Central memory CD8-positive, alpha-beta T cell (primary cell): ENCODE data around the gene EHBP1.
"Not testable (repeated sequence)": the region's sequence is repeated elsewhere in the genome, so short reads cannot be mapped to it uniquely, and the experiment has no call there.

Experiments
- ATAC-seq: fragments of 150-1000 bp; cut with Tn5 transposase; replicated peaks from 2 replicates; pipeline ENCODE4 v1.10.0; 2022; ENCODE audit warnings: mild to moderate bottlenecking, moderate FRiP score, moderate number of reproducible peaks; ENCODE audit not compliant: poor library complexity, severe bottlenecking; ENCODE audit errors: extremely low read depth
- DNase-seq, 2 donors: peaks; one replicate each; pipeline ENCODE4 v3.0.0; 2021; ENCODE audit warnings: low spot score in 2 of 2
- H3K27ac Mint-ChIP-seq: one replicate; pipeline ENCODE4 v1.8.0; 2022; ENCODE audit warnings: low read depth, mild to moderate bottlenecking, moderate library complexity, mixed read lengths
- H3K27me3 Mint-ChIP-seq: one replicate; pipeline ENCODE4 v1.8.0; 2022; ENCODE audit warnings: mixed read lengths
- H3K36me3 Mint-ChIP-seq: one replicate; pipeline ENCODE4 v1.8.0; 2022; ENCODE audit warnings: mild to moderate bottlenecking, moderate library complexity, mixed read lengths; ENCODE audit not compliant: insufficient read depth
- H3K4me1 Mint-ChIP-seq: one replicate; pipeline ENCODE4 v1.8.0; 2022; ENCODE audit warnings: mixed read lengths
- H3K4me3 Mint-ChIP-seq: one replicate; pipeline ENCODE4 v1.8.0; 2022; ENCODE audit warnings: mild to moderate bottlenecking, moderate library complexity, mixed read lengths
- H3K9me3 Mint-ChIP-seq: one replicate; pipeline ENCODE4 v1.8.0; 2022; ENCODE audit warnings: mixed read lengths

The EHBP1 gene

DNA sequence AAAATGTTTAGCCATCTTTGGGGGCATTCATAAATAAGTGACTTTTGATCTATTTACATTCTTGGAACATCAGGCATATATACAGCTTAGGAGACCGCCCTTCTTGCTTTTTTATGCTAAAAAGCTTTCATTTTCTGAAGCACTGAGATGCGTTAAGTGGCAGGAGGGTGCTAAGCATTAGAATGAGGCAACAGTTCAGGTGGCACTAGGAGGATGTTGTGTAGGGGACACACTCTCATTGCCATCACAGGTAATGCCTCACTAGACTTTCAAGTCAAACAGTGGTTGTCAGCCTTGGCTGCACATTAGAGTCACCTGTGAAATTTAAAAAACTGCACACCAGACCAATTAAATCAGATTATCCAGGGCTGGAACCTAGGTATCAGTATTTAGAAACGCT lies 39.1 kb downstream of the EHBP1 start:
- H3K36me3 Mint-ChIP-seq, result peaks cover 2% of the 10 kb centered on the region
- no peak overlapping the region for H3K4me3 Mint-ChIP-seq
- peaks cover 9% of the 10 kb centered on the region for H3K4me1 Mint-ChIP-seq
- no peaks in the 10 kb centered on the region for H3K9me3 Mint-ChIP-seq
- no peak for DNase-seq
- H3K27me3 Mint-ChIP-seq, result no peaks in the 10 kb centered on the region
- no peak for ATAC-seq
- H3K27ac Mint-ChIP-seq, result no peak overlapping the region

DNA sequence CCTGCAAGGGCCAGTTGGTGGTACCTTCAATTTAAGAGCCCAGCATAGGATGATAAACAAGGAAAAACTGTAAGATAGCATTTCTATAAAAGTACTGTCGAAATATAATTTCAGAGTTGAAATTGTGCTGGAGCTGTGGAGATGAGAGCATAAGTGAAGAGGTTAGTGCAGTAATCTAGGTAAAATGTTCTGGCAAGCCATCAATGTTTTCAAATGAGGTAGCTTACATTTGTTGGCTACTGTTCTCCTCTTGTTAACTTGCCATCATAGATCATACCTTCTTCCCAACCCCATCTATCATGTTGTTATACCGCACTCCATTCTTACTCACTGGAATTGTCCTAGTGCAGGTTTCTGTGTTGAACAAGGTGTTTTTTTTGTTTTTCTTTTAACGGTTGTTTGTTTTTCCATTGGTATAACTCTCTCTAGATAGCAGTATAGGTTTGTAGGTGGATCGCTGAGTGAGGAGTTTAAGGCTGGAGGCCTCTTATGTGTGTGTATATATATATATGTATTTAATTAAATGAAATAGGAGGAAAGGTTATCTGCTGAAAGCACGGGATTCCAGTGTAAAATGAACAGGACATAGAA lies 40.5 kb downstream of the EHBP1 start:
- Mint-ChIP-seq H3K9me3 (no peaks in the 10 kb centered on the region), H3K27me3 (no peaks in the 10 kb centered on the region), H3K4me1 (peaks cover 14% of the 10 kb centered on the region), H3K4me3 (no peak overlapping the region), H3K36me3 (peaks cover 2% of the 10 kb centered on the region), H3K27ac (no peak overlapping the region)
- ATAC-seq, result no peak
- DNase-seq, result no peak

DNA sequence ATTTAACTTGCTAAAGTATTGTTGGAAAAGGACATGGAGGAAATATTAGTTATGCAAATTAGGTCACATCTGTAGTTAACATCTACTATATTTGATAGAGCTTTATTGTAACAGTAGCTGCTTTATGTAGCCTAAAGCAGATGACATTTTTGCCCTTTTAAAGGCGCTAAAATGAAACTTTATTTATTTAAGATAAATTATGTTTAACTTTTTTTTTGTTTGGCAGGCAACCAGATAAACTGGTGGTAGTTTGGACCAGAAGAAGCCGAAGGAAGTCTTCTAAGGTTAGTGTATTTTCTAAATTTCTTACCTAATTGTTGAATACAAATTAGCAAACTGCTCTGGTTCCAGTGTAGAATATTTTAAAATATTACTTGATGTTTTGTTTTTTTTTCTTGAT lies 41.7 kb downstream of the EHBP1 start:
- DNase-seq (no peak), ATAC-seq (no peak)
- Mint-ChIP-seq H3K27ac (peak overlapping the region; percentile 35), H3K4me1 (peaks cover 22% of the 10 kb centered on the region), H3K27me3 (no peaks in the 10 kb centered on the region), H3K36me3 (peaks cover 3% of the 10 kb centered on the region), H3K9me3 (no peaks in the 10 kb centered on the region), H3K4me3 (no peak overlapping the region)

DNA sequence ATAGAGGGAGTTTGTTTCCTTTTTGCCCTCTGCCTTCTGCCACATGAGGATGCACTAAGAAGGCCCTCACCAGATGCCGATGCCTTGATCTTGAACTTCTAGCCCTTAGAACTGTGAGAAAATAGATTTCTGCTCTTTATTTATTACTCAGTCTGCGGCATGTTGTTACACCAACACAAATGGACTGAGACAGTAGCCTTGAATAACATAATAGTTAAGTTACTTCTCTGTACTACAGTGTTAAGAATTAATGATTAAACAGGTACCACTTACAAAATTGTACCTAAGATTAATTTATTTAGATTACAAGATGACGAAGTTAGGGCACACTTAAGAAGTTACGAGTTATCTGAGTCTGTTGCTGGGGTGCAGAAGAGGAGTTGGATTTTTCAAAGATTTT lies 42.4 kb downstream of the EHBP1 start:
- Mint-ChIP-seq H3K4me1 (peaks cover 29% of the 10 kb centered on the region), H3K27me3 (no peaks in the 10 kb centered on the region), H3K36me3 (peaks cover 1% of the 10 kb centered on the region), H3K4me3 (no peak overlapping the region), H3K9me3 (no peaks in the 10 kb centered on the region), H3K27ac (no peak overlapping the region)
- no peak for ATAC-seq
- DNase-seq, result no peak

DNA sequence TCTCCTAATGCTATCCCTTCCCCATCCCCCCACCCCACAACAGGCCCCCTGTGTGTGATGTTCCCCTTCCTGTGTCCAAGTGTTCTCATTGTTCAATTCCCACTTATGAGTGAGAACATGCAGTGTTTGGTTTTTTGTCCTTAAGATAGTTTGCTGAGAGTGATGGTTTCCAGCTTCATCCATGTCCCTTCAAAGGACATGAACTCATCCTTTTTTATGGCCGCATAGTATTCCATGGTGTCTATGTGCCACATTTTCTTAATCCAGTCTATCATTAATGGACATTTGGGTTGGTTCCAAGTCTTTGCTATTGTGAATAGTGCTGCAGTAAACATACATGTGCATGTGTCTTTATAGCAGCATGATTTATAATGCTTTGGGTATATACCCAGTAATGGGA lies 43.6 kb downstream of the EHBP1 start:
- not testable (repeated sequence) for H3K36me3 Mint-ChIP-seq, H3K27ac Mint-ChIP-seq, DNase-seq, H3K27me3 Mint-ChIP-seq, H3K9me3 Mint-ChIP-seq, ATAC-seq, H3K4me3 Mint-ChIP-seq
- peaks cover 29% of the 10 kb centered on the region for H3K4me1 Mint-ChIP-seq

DNA sequence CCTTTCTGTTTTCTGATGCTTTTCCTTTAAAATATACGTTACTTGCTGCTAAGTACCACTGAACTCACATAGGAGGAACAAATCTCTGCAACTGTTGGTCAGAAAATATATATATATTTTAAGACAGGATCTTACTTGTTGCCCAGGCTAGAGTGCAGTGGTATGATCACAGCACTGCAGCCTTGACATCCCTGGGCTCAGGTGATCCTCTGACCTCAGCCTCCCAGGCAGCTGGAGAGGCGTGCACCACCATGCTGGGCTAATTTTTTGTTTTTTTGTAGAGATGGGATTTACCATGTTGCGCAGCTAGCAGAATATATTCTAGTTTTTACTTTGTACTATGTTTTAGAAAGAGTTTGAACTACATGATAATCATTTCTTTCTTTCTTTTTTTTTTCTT lies 51.5 kb downstream of the EHBP1 start:
- ATAC-seq (no peak), DNase-seq (no peak)
- peaks cover 15% of the 10 kb centered on the region for H3K4me1 Mint-ChIP-seq
- no peaks in the 10 kb centered on the region for H3K9me3 Mint-ChIP-seq
- no peak overlapping the region for H3K27ac Mint-ChIP-seq
- H3K36me3 Mint-ChIP-seq, result no peaks in the 10 kb centered on the region
- no peaks in the 10 kb centered on the region for H3K27me3 Mint-ChIP-seq
- H3K4me3 Mint-ChIP-seq, result no peak overlapping the region

DNA sequence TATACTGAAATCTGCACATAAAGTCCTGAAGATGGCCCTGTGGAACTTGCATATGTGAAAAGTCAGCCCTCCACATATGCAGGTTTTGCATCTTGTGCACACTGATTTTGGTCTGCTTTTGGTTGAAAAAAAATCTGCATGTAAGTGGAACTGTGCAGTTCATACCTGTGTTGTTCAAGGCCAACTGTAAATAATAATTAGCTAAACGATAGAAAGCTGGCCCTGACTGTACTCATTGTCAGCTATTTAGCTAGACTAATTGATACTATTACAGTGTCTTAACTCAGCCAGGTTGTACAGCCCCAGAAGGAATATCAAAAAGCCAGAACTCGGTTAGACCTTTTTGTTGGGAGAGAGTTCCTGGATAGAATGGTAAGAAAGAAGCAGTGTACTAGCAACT lies 54.5 kb downstream of the EHBP1 start:
- Mint-ChIP-seq H3K9me3 (no peaks in the 10 kb centered on the region), H3K4me3 (no peak overlapping the region), H3K4me1 (peaks cover 10% of the 10 kb centered on the region), H3K36me3 (no peaks in the 10 kb centered on the region), H3K27me3 (no peaks in the 10 kb centered on the region), H3K27ac (no peak overlapping the region)
- no peak for DNase-seq
- no peak for ATAC-seq

DNA sequence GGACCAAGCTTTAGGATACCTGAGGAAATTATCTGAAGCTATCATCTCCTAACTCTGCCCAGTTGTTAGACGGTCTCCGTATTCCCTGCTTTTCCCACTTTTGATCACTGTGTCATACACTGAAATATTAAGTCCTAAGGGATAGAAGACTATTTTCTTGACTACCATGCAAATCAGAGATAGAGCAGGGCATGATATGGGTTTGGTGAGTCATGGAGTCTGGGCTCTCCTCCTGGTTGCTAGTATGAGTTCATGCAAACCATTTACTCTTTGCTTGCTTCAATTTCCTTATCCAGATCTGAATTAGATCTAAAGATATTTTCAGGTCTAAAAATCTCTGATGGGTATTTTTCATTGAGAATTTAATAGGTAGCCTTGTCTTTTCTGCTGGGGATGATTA lies 55.0 kb downstream of the EHBP1 start:
- no peaks in the 10 kb centered on the region for H3K27me3 Mint-ChIP-seq
- no peak for ATAC-seq
- peaks cover 7% of the 10 kb centered on the region for H3K4me1 Mint-ChIP-seq
- H3K4me3 Mint-ChIP-seq, result no peak overlapping the region
- no peak overlapping the region for H3K27ac Mint-ChIP-seq
- H3K9me3 Mint-ChIP-seq, result no peaks in the 10 kb centered on the region
- no peaks in the 10 kb centered on the region for H3K36me3 Mint-ChIP-seq
- DNase-seq, result no peak

DNA sequence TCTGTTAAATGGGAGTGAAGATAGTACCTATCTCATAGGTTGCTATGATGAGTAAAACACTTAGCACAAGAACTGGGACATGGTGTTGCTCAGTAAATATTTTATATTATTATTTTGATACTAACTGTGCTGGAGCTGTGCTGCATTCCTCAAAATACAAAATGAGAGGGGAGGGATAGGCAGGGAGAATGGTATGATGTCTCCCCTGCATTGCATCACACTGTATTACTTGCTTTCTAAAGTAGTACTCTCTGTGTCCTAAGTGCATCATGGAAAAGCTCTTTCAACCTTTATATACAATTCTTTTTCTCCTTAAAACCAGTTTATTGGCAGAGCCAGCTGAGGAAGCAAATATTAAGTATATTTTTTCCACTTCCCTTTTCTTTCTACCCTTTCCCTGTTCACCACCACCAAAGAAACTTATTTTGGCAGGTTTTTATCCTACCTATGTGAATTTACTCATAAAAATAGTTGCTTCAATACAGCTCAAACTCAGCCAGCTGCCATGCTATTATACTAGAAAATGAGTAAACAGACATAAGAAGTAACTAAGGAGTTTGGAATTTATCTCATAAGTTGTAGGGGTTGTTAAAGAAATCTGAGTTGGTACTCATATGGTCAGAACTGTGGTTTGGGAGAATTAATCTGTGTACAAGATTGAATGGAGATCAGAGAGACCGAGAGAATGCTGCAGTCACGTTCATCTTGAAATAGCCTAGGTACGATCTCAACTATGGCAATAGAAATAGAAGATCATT lies 60.3 kb downstream of the EHBP1 start:
- no peak for DNase-seq
- no peaks in the 10 kb centered on the region for H3K36me3 Mint-ChIP-seq

DNA sequence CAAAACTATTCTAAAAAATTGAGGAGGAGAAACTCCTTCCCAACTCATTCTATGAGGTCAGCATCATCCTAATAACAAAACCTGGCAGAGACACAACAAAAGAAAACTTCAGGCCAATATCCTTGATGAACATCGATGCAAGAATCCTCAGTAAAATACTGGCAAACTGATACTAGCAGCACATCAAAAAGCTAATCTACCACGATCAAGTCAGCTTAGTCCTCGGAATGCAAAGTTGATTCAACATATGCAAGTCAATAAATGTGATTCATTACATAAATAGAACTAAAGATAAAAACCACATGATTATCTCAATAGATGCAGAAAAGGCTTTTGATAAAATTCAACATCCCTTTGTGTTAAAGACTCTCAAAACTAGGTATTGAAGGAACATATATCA lies 63.1 kb downstream of the EHBP1 start:
- H3K9me3 Mint-ChIP-seq, result no peaks in the 10 kb centered on the region
- no peak overlapping the region for H3K27ac Mint-ChIP-seq
- H3K36me3 Mint-ChIP-seq, result peaks cover 2% of the 10 kb centered on the region
- H3K27me3 Mint-ChIP-seq, result no peaks in the 10 kb centered on the region
- DNase-seq, result no peak
- ATAC-seq, result no peak
- peaks cover 6% of the 10 kb centered on the region for H3K4me1 Mint-ChIP-seq
- no peak overlapping the region for H3K4me3 Mint-ChIP-seq

More for the DNA sequence above, 60.3 kb downstream of the EHBP1 start:
- H3K27me3 Mint-ChIP-seq, result no peaks in the 10 kb centered on the region
- no peak for ATAC-seq
- H3K4me1 Mint-ChIP-seq, result peaks cover 7% of the 10 kb centered on the region
- H3K9me3 Mint-ChIP-seq, result no peaks in the 10 kb centered on the region
- no peak overlapping the region for H3K27ac Mint-ChIP-seq
- H3K4me3 Mint-ChIP-seq, result no peak overlapping the region

DNA sequence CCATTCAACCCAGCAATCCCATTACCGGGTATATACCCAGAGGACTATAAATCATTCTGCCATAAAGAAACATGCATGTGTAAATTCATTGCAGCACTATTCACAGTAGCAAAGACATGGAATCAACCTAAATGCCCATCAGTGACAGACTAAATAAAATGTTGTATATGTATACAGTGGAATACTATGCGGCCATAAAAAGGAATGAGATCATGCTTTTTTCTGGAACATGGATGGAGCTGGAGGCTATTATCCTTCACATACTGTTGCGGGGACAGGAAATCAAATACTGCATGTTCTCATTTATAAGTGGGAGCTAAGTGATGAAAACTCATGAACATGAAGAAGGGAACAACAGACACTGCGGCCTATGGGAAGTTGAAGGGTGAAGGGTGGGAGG lies 65.1 kb downstream of the EHBP1 start:
- Mint-ChIP-seq H3K4me1 (peaks cover 6% of the 10 kb centered on the region), H3K36me3 (peaks cover 2% of the 10 kb centered on the region), H3K27ac (no peak overlapping the region), H3K9me3 (no peaks in the 10 kb centered on the region), H3K4me3 (no peak overlapping the region), H3K27me3 (no peaks in the 10 kb centered on the region)
- DNase-seq, result no peak
- ATAC-seq, result no peak

DNA sequence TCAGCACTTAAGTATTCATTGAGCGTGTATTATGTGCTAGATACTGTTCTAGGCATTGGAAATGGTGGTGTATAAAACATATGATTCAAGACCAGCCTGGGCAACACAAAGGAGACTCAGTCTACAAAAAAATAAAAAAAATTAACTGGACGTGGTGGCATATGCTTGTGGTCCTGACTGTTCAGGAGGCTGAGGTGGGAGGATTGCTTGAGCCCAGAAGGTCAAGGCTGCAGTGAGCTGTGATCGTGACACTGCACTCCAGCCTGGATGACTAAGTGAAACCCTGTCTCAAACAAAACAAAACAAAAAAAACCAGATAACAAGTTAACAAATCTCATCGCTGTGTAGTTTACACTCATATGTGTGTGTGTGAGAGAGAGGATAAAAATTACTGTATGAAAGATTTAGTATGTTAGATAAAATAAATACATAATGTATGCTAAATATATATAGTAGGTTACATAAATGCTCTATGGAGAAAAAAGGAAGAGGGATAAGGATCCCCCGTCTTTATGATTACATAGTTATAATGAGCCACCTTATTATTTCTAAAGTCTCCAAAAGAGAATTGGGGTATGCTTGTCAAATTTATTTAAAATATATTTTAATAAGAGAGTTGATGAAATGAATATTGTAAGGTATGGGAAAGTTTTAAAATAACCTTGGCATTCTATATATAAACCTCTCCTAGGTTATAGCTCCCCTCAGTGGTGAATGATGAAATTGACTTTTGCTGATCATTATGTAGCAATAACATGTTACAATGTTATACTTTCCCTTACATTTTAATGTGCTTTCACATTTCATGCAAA lies 69.2 kb downstream of the EHBP1 start:
- no peak for ATAC-seq
- Mint-ChIP-seq H3K9me3 (no peaks in the 10 kb centered on the region), H3K27ac (no peak overlapping the region), H3K4me1 (peaks cover 6% of the 10 kb centered on the region), H3K36me3 (peaks cover 2% of the 10 kb centered on the region), H3K4me3 (no peak overlapping the region), H3K27me3 (no peaks in the 10 kb centered on the region)
- DNase-seq, result no peak

DNA sequence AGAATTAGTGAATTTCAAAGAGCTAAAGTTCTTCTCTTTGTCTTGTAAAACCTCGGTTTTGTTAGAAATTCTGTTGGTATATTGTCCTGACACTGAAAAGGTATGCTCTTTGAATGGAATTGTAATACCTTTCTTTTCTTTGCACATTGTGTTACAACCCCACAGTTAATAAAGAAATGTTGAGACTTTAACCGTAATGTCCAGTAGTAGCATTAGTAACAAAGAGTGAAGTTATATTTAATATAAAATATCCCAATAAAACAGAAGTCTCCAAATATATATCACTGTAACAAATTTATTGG lies 69.8 kb downstream of the EHBP1 start:
- Mint-ChIP-seq H3K9me3 (no peaks in the 10 kb centered on the region), H3K27ac (no peak overlapping the region), H3K4me1 (peaks cover 6% of the 10 kb centered on the region), H3K27me3 (no peaks in the 10 kb centered on the region), H3K4me3 (no peak overlapping the region), H3K36me3 (peaks cover 2% of the 10 kb centered on the region)
- ATAC-seq (no peak), DNase-seq (no peak)
